Ishikawa (cell line): ENCODE measurements around the gene TBL2.

Source experiments
- CREB1 ChIP-seq: IDR thresholded peaks from 2 replicates; pipeline ENCODE4 v1.6.1; 2012; ENCODE audit warnings: low read depth
- FOXM1 ChIP-seq: IDR thresholded peaks from 2 replicates; pipeline ENCODE4 v1.6.1; 2012; ENCODE audit warnings: low read depth, borderline replicate concordance
- RAD21 ChIP-seq: IDR thresholded peaks from 2 replicates; pipeline ENCODE4 v1.6.1; 2012; ENCODE audit warnings: low read depth
- TAF1 ChIP-seq: IDR thresholded peaks from 2 replicates; pipeline ENCODE4 v1.6.1; 2012; ENCODE audit warnings: low read depth, mild to moderate bottlenecking
- TEAD4 ChIP-seq: IDR thresholded peaks from 2 replicates; pipeline ENCODE4 v1.6.1; 2012
- ZBTB7A ChIP-seq: IDR thresholded peaks from 2 replicates; pipeline ENCODE4 v1.6.1; 2012; ENCODE audit warnings: low read depth
- TF ChIP-seq, protein P1 (sequence below): IDR thresholded peaks from 2 replicates; pipeline ENCODE4 v1.6.1; 2012
- TF ChIP-seq, protein P2 (sequence below): IDR thresholded peaks from 2 replicates; pipeline ENCODE4 v1.6.1; 2012; ENCODE audit warnings: low read depth, mild to moderate bottlenecking

DNA sequence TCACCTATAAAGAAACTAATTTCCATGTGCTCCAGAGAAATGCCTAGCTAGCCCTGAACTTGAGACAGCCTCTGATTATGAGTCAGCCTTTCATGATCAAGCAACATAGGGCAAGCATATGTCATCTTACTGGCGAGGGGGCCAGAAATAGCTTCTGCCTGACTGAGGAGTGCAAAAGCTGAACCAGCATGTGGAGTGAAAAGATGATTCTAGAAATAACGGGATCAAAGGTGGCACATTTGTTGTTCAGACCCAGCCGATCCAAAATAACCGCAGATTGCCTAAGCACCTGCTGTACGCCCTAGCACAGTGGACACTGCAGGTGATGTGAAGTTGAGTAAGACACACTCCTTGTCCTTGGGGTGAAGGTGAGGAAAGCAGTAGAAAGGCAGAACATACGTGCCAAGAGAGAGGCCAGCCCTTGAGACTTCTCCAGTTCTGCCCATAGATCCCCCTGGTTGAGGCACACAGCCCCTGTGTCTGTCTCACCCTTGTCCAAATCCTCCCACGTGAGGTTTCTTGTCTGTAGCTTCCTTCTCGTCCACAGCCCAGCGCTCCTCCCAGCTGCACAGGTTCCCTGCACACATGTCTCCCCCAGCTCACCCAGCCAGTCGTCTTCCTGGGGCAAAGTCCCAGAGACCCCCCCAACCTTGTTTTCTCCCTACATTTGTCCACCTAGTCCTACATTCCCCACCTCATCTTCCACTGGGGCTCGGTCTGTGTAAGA is 18.1 kb downstream of the TBL2 start:
- TF ChIP-seq ZBTB7A (no peak), TEAD4 (no peak), RAD21 (no peak), FOXM1 (no peak), TAF1 (no peak), CREB1 (no peak)
- TF ChIP-seq, protein P1, sequence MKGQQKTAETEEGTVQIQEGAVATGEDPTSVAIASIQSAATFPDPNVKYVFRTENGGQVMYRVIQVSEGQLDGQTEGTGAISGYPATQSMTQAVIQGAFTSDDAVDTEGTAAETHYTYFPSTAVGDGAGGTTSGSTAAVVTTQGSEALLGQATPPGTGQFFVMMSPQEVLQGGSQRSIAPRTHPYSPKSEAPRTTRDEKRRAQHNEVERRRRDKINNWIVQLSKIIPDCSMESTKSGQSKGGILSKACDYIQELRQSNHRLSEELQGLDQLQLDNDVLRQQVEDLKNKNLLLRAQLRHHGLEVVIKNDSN, result no peak
- TF ChIP-seq, protein P2, sequence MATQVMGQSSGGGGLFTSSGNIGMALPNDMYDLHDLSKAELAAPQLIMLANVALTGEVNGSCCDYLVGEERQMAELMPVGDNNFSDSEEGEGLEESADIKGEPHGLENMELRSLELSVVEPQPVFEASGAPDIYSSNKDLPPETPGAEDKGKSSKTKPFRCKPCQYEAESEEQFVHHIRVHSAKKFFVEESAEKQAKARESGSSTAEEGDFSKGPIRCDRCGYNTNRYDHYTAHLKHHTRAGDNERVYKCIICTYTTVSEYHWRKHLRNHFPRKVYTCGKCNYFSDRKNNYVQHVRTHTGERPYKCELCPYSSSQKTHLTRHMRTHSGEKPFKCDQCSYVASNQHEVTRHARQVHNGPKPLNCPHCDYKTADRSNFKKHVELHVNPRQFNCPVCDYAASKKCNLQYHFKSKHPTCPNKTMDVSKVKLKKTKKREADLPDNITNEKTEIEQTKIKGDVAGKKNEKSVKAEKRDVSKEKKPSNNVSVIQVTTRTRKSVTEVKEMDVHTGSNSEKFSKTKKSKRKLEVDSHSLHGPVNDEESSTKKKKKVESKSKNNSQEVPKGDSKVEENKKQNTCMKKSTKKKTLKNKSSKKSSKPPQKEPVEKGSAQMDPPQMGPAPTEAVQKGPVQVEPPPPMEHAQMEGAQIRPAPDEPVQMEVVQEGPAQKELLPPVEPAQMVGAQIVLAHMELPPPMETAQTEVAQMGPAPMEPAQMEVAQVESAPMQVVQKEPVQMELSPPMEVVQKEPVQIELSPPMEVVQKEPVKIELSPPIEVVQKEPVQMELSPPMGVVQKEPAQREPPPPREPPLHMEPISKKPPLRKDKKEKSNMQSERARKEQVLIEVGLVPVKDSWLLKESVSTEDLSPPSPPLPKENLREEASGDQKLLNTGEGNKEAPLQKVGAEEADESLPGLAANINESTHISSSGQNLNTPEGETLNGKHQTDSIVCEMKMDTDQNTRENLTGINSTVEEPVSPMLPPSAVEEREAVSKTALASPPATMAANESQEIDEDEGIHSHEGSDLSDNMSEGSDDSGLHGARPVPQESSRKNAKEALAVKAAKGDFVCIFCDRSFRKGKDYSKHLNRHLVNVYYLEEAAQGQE, result no peak
